ENCODE measurements around the gene RIMS1.

The RIMS1 gene

DNA sequence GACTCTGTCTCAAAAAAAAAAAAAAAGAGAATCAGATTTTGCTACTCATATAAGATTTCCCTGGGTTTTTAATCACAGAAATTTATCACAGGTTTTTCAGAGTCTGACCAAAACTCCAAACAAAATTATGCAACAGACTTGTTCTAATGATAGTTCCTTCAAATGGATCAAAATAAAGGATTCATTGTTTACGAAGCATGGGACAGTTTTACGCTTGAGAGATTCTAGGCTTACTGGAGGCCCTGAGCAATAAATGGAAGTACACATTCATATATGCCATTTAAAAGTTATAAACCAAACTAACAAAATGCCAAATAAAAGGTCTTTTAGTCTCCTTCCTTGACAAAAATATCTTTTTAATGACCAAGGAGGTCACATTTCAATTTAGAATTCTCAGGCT, 490.4 kb downstream of the RIMS1 start:
- DNase-seq (ENCODE audit: extremely low read depth, low read depth): no peak
- TF ChIP-seq, protein P1, sequence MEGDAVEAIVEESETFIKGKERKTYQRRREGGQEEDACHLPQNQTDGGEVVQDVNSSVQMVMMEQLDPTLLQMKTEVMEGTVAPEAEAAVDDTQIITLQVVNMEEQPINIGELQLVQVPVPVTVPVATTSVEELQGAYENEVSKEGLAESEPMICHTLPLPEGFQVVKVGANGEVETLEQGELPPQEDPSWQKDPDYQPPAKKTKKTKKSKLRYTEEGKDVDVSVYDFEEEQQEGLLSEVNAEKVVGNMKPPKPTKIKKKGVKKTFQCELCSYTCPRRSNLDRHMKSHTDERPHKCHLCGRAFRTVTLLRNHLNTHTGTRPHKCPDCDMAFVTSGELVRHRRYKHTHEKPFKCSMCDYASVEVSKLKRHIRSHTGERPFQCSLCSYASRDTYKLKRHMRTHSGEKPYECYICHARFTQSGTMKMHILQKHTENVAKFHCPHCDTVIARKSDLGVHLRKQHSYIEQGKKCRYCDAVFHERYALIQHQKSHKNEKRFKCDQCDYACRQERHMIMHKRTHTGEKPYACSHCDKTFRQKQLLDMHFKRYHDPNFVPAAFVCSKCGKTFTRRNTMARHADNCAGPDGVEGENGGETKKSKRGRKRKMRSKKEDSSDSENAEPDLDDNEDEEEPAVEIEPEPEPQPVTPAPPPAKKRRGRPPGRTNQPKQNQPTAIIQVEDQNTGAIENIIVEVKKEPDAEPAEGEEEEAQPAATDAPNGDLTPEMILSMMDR (IDR thresholded peaks at IDR 0.05; ENCODE audit: low read depth, low read length): no peak

DNA sequence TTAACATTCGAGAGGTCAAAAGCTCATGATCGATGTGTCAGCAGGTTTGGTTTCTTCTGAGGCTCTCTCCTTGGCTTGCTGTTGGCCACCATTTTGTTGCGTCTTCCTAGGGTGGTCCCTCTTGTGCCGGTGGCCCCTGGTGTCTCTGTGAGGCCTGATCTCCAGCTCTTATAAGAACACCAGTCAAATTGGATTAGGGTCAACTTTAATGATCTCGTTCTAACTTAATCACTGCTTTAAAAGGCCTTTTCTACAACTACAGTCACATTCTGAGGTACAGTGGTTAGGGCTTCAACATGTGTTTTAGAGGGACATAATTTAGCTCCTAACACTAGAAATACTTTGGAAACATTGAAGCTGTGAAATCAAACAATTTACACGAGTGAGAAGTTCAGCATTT, 494.7 kb downstream of the RIMS1 start:
- DNase-seq (ENCODE audit: extremely low read depth, low read depth): no peak
- TF ChIP-seq, protein P1 (IDR thresholded peaks at IDR 0.05; ENCODE audit: low read depth, low read length): no peak

DNA sequence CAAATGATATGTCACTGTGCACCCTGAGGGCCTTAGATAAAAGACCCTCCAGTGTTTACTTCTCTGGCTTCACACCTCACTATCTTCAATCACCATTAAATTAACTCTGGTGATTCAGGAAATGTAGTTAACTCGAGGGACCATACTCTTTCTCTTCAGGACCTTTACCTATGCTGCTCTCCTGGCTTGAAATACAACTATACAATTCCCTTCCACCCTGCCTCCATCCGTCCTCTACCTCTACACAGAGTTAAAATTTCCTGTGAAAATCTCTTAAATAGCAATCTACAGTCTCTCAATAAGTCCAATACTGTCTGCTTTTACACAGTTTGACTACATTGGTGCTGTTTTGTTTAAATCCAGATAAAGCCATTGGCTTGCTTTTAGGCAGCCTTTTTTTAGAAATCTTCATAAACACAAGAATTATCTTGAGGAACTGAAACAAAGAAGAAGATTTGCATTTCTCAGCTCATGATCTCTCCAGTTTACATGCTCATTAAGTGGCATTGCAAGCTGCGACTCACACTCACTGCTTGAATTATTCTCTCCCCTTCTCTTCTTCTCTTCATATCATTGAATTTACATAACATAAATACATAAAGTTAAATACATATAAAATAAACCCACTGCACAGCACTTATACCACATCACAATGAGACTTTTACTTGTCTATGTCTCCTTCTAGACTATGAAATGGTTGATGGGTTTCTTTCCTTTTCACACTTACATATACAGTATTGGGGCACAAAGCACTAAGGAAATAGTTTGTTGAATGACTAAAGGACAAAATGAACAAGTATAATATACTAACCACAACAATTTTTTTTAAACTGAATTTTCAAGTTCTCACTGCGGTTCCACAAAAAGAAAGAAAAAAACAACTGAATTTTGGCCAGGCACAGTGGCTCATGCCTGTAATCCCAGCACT, 496.5 kb downstream of the RIMS1 start:
- DNase-seq (ENCODE audit: extremely low read depth, low read depth): no peak
- TF ChIP-seq, protein P1 (IDR thresholded peaks at IDR 0.05; ENCODE audit: low read depth, low read length): no peak

DNA sequence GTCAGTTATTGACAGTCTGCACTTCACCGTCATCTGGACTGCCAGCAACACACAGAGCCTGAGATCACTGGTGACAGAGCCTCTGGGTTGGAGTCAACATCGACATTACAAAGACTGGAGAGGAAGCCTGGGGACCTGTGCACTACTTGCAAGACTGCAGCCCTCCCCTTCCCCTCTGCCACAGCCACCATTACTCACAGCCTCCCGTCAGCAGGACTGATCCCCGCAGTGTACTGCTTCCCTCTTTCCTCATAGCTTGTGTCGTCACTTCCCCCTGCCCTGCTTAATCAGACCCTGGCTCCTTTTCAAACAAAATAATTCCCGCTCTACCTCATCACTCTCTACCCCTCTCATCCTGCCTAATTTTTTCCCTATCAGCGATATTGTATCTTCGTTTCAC, 500.0 kb downstream of the RIMS1 start:
- TF ChIP-seq, protein P1 (IDR thresholded peaks at IDR 0.05; ENCODE audit: low read depth, low read length): no peak
- DNase-seq (ENCODE audit: extremely low read depth, low read depth): no peak

DNA sequence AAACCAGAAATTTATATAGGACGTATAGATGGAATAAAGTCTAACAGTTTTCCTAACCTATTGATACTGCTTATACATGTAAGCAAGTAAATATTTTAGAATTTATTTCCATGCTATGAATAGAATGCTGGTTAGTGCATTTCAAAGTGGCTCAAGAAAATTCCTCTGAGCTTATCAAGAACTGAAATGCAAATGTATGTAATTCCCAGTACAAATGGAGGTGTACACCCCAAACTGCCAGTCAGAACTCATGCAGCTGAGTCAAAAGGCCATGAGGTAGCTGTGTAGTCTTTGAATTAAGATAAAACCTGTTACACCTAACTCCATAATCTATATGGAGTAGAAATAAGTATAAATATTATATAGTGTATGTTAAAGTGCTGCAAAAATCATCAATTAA, 503.3 kb downstream of the RIMS1 start:
- TF ChIP-seq, protein P1 (IDR thresholded peaks at IDR 0.05; ENCODE audit: low read depth, low read length): no peak
- no peak for DNase-seq (ENCODE audit: extremely low read depth, low read depth)

DNA sequence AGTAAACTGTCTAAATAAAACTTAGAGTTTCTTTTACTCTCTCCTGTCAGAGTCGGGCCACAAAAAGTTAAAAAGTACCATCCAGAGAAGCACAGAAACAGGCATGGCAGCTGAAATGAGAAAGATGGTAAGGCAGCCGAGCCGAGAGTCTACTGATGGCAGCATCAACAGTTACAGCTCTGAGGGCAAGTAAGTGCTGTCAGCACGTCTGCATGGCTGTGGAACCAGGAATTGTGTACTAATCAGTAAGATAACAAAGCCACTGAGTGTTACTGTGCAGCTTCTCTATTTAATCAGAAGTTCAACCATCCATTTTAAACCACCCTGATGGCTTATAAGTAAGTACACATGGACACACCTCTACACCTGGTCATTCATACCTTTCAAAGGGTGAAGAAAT, 504.2 kb downstream of the RIMS1 start:
- no peak for DNase-seq (ENCODE audit: extremely low read depth, low read depth)
- TF ChIP-seq, protein P1 (IDR thresholded peaks at IDR 0.05; ENCODE audit: low read depth, low read length): no peak

DNA sequence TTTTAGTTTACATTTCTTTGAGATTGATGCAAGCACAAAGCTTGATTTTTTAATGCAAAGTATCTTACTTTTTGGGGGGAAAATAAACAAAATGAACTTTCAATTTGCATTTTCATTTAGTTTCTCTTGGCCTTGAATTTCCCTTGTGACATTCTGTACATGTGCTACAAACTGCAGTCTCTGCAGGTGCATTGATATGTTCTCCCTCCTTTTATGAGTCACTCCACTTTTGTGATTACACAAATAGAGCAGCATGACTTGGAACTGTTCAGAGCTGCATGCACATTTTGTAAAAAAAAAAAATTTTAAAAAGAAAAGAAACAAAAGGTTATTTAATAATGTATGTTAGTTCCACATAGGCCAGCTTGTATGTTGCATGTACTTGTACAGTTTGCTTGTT, 515.5 kb downstream of the RIMS1 start:
- DNase-seq (ENCODE audit: extremely low read depth, low read depth): no peak
- TF ChIP-seq, protein P1 (IDR thresholded peaks at IDR 0.05; ENCODE audit: low read depth, low read length): no peak
